Stimulated activated CD4-positive, alpha-beta T cell treated with anti-CD3 and anti-CD28 coated beads, TNF-alpha, amount 100 ng/mL, for 4 hours (primary cell): Measurements from ENCODE around the gene TCEAL7.

Experiments
- DNase-seq, 3 experiments: peaks; one replicate each; pipeline ENCODE4 v3.0.0-alpha.2; 2020; ENCODE audit warnings: low read depth in 3 of 3

TCEAL7 gene

GRCh38 chrX:103367502-103367901 is 37.5 kb downstream of the TCEAL7 start:
- DNase-seq = no peak

- no peak for DNase-seq
Measured at GRCh38 chrX:103369479-103369878, 39.4 kb downstream of the TCEAL7 start.

GRCh38 chrX:103372886-103373285 is 42.8 kb downstream of the TCEAL7 start:
- DNase-seq = no peak

- DNase-seq = no peak
Measured at GRCh38 chrX:103373581-103373980, 43.5 kb downstream of the TCEAL7 start.

GRCh38 chrX:103376118-103376978 is 46.3 kb downstream of the TCEAL7 start, which contains the start of gene BEX3:
BEX3 (plus strand) TSS chrX:103376538; CDS start chrX:103377522, 984 bp downstream.
- peak in 1 of 3 experiments; percentile 5 for DNase-seq

- DNase-seq = no peak
Measured at GRCh38 chrX:103376979-103377324, 46.9 kb downstream of the TCEAL7 start.

- DNase-seq = no peak
Measured at GRCh38 chrX:103378990-103379389, 49.0 kb downstream of the TCEAL7 start.
